HepG2 (cell line): Measurements from ENCODE around the gene C20orf204. TPM values are rescaled to one million over a fixed set of nuclear protein-coding genes. Genes with fewer than 3 reads are reported as not detected.

Source experiments
- ATAC-seq: fragments of 200-7000 bp; cut with Tn5 transposase; 3 replicates; pipeline ENCODE4 v1.9.1; 2020; ENCODE audit warnings: mild to moderate bottlenecking, moderate library complexity
- BruUV-seq: library from RNA; stranded (reverse); fragments of 400-500 nt; replicated peaks from 2 replicates; lab custom pipeline; 2021; lab: Mats Ljungman, UMichigan
- CTCF ChIA-PET: fragments of 300-600 bp; formaldehyde crosslinking; extraction: SDS; loops from one replicate; lab custom pipeline; 2021; ENCODE audit warnings: low total read pairs, inconsistent platforms, low intra/inter-chr PET ratio; lab: Yijun Ruan, JAX
- POLR2A ChIA-PET: fragments of 350-600 bp; sonication (Branson Sonifier 250); formaldehyde crosslinking; loops from one replicate; lab custom pipeline; 2020; ENCODE audit warnings: antibody characterized with exemption, inconsistent platforms; lab: Yijun Ruan, JAX
- DNase-seq: peaks from one replicate; pipeline ENCODE4 v3.0.0-alpha.2; 2015; ENCODE audit warnings: low spot score
- FAIRE-seq: peaks from 3 replicates; lab custom pipeline; 2011; peaks lifted over from hg19 to GRCh38; lab: Jason Lieb, UNC
- H2AFZ ChIP-seq: one replicate; pipeline ENCODE4 v1.6.1; 2011; ENCODE audit warnings: low read length, inconsistent platforms
- H3K27ac ChIP-seq: fragments of 300-600 bp; 3 replicates; pipeline ENCODE4 v1.8.0; 2011; ENCODE audit warnings: mixed run types, mild to moderate bottlenecking, mixed read lengths, low read length, inconsistent platforms; ENCODE audit not compliant: insufficient read depth; ENCODE audit errors: extremely low read length
- H3K27me3 ChIP-seq, 2 experiments: fragments of 200-600 bp in 1 of 2; 2 replicates in 1 of 2; 3 replicates in 1 of 2; pipeline versions ENCODE4 v1.6.0 to v1.8.0; 2011; ENCODE audit warnings: low read length in 2 of 2, mild to moderate bottlenecking in 2 of 2, moderate library complexity in 2 of 2, inconsistent platforms in 1 of 2; ENCODE audit not compliant: insufficient read depth in 2 of 2, control insufficient read depth in 1 of 2
- H3K36me3 ChIP-seq, 2 experiments: fragments of 200-600 bp in 1 of 2; replicated peaks in 1 of 2; 2 replicates in 1 of 2; 3 replicates in 1 of 2; pipeline versions ENCODE4 v1.5.1 to v1.8.0; 2011; ENCODE audit warnings: low read length in 2 of 2, inconsistent platforms in 1 of 2; ENCODE audit not compliant: insufficient read depth in 2 of 2, control insufficient read depth in 1 of 2
- H3K4me1 ChIP-seq: 2 replicates; pipeline ENCODE4 v1.5.1; 2012; ENCODE audit warnings: low read length, inconsistent platforms; ENCODE audit not compliant: insufficient read depth
- H3K4me2 ChIP-seq: 2 replicates; pipeline ENCODE4 v1.6.0; 2011; ENCODE audit warnings: low read depth, low read length, inconsistent platforms
- H3K4me3 ChIP-seq, 3 experiments: fragments of 200-600 bp in 1 of 3; sonication (generic), shearing (Covaris generic) in 1 of 3; replicated peaks in 1 of 3; 2 replicates each; pipeline ENCODE4 v1.5.1; 2011 to 2016; ENCODE audit warnings: low read length in 3 of 3, inconsistent platforms in 2 of 3, low read depth in 2 of 3, mild to moderate bottlenecking in 2 of 3, control low read depth in 1 of 3, mixed read lengths in 1 of 3; ENCODE audit not compliant: insufficient read depth in 1 of 3
- H3K79me2 ChIP-seq: one replicate; pipeline ENCODE4 v1.6.1; 2011; ENCODE audit warnings: low read length, inconsistent platforms; ENCODE audit not compliant: insufficient read depth
- H3K9ac ChIP-seq: 2 replicates; pipeline ENCODE4 v1.6.0; 2011; ENCODE audit warnings: mild to moderate bottlenecking, low read depth, low read length, inconsistent platforms; ENCODE audit not compliant: insufficient read depth
- H3K9me3 ChIP-seq: 2 replicates; pipeline ENCODE4 v1.5.1; 2012; ENCODE audit warnings: mild to moderate bottlenecking, low read length
- H4K20me1 ChIP-seq: 2 replicates; pipeline ENCODE4 v1.6.0; 2011; ENCODE audit warnings: inconsistent platforms, mild to moderate bottlenecking, low read length, moderate library complexity; ENCODE audit not compliant: insufficient read depth
- CERS6 ChIP-seq: sonication (generic); formaldehyde crosslinking; IDR thresholded peaks from 2 replicates; pipeline ENCODE4 v1.5.0; 2020; ENCODE audit warnings: missing genetic modification reagents
- ELF1 ChIP-seq: sonication (generic); formaldehyde crosslinking; IDR thresholded peaks from 2 replicates; pipeline ENCODE4 v1.4.0; 2020; ENCODE audit warnings: missing genetic modification reagents
- JUN ChIP-seq: sonication (generic); formaldehyde crosslinking; IDR thresholded peaks from 2 replicates; pipeline ENCODE4 v1.4.0; 2020; ENCODE audit warnings: mild to moderate bottlenecking, missing genetic modification reagents
- PTBP1 ChIP-seq: fragments of 200-400 bp; formaldehyde crosslinking; IDR thresholded peaks from 2 replicates; pipeline ENCODE4 v1.6.1; 2018; ENCODE audit warnings: low read length, low read depth; ENCODE audit not compliant: poor library complexity, severe bottlenecking
- RBM22 ChIP-seq: fragments of 200-400 bp; formaldehyde crosslinking; optimal IDR thresholded peaks from 2 replicates; pipeline ENCODE3; 2017; ENCODE audit warnings: mild to moderate bottlenecking, low read length, moderate library complexity
- SIN3A ChIP-seq: IDR thresholded peaks from 2 replicates; pipeline ENCODE4 v1.6.1; 2011; ENCODE audit warnings: low read depth, mild to moderate bottlenecking, control low read depth, low read length, borderline replicate concordance
- ZNF446 ChIP-seq: sonication (generic); formaldehyde crosslinking; IDR thresholded peaks from 2 replicates; pipeline ENCODE4 v1.5.0; 2020; ENCODE audit warnings: mild to moderate bottlenecking, missing genetic modification reagents
- ZNF569 ChIP-seq: sonication (generic); formaldehyde crosslinking; IDR thresholded peaks from 2 replicates; pipeline ENCODE4 v1.5.0; 2020; ENCODE audit warnings: mild to moderate bottlenecking, missing genetic modification reagents, moderate library complexity, borderline replicate concordance
- ZNF616 ChIP-seq: sonication (generic); formaldehyde crosslinking; IDR thresholded peaks from 2 replicates; pipeline ENCODE4 v1.5.0; 2020; ENCODE audit warnings: low read depth, mild to moderate bottlenecking, missing genetic modification reagents
- ZSCAN12 ChIP-seq: sonication (generic); formaldehyde crosslinking; IDR thresholded peaks from 2 replicates; pipeline ENCODE4 v1.9.0; 2021; ENCODE audit warnings: mild to moderate bottlenecking, missing genetic modification reagents
- WGBS: methylation state at CpG from one replicate; pipeline ENCODE4 v1.1.6; 2017; ENCODE audit warnings: low lambda C conversion rate; 5-methylcytosine and 5-hydroxymethylcytosine counted together
- in situ Hi-C: cut with HindIII; loops from 2 replicates; pipeline ENCODE4 v1.10.0; 2017; ENCODE audit warnings: low pct_unique_long_range_greater_than_20kb; ENCODE audit not compliant: extremely low pct_ligation_motif_present
- intact Hi-C: fragments of 100-400 bp; cut with micrococcal nuclease; formaldehyde crosslinking; loops from one replicate; pipeline ENCODE4 v1.10.0; 2022; ENCODE audit not compliant: unreplicated experiment
- polyA plus RNA-seq, 8 experiments: library from polyadenylated mRNA; depleted of rRNA in 3 of 8; stranded (reverse) in 7 of 8; unstranded in 1 of 8; fragments of >200 nt; fragmentation: Illumina TruSeq in 4 of 8; extraction: Trizol in 4 of 8; gene quantifications; 2 replicates each; pipeline versions ENCODE4 v1.2.1 to v1.2.3, GENCODE V29; 2011 to 2016; ENCODE audit warnings: low read depth in 4 of 8, missing spikeins in 1 of 8, mixed read lengths in 1 of 8; ENCODE audit not compliant: insufficient read depth in 1 of 8
- total RNA-seq, 5 experiments: library from RNA; depleted of rRNA; stranded (reverse); fragments of >200 nt; fragmentation: Illumina TruSeq; extraction: Trizol; gene quantifications; 2 replicates each; pipeline ENCODE4 v1.2.3, GENCODE V29; 2016; ENCODE audit warnings: low read depth in 1 of 5
- TF ChIP-seq, protein P1 (sequence below): sonication (generic); formaldehyde crosslinking; IDR thresholded peaks from 2 replicates; pipeline ENCODE4 v1.8.1; 2023; ENCODE audit warnings: missing genetic modification reagents, mild to moderate bottlenecking, borderline replicate concordance

The C20orf204 gene
- total and polyA plus RNA-seq, 2 of the 13 experiments (the other 11 are each of a cell fraction or from before 2014, with no cell fraction given), result 22.1 to 80.0 TPM

- FAIRE-seq (no peak), ATAC-seq (no peak), DNase-seq (no peak)
- no peak overlapping the region for H3K4me3 ChIP-seq
- H3K36me3 ChIP-seq, result peaks cover 53 to 84% of the 10 kb centered on the region in 2 experiments
- ChIA-PET POLR2A (no interaction called here), CTCF (no interaction called here)
- H3K27me3 ChIP-seq, result no peaks in the 10 kb centered on the region
- H2AFZ ChIP-seq, result no peak overlapping the region
- no peaks in the 10 kb centered on the region for H4K20me1 ChIP-seq
- no peak overlapping the region for H3K27ac ChIP-seq
- in situ Hi-C loops (no loop called here), intact Hi-C loops (no loop called here)
- no TSS peak for BruUV-seq
- TF ChIP-seq JUN (CRISPR knock-in tag) (no peak), ZNF446 (CRISPR knock-in tag) (no peak), ELF1 (CRISPR knock-in tag) (no peak), SIN3A (0 out of 2 replicates have a peak, but pooled peaks have one; percentile 40), ZNF616 (CRISPR knock-in tag) (no peak), ZNF569 (CRISPR knock-in tag) (no peak), PTBP1 (no peak), CERS6 (CRISPR knock-in tag) (no peak), RBM22 (peak; percentile 9), ZSCAN12 (CRISPR knock-in tag) (no peak)
- TF ChIP-seq, protein P1, sequence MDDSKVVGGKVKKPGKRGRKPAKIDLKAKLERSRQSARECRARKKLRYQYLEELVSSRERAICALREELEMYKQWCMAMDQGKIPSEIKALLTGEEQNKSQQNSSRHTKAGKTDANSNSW (CRISPR knock-in tag), result no peak
- H3K9ac ChIP-seq, result no peak overlapping the region
- no peak overlapping the region for H3K4me2 ChIP-seq
- WGBS, result 98% methylated on average over 8 of the region's 8 CpGs
- H3K9me3 ChIP-seq, result no peaks in the 10 kb centered on the region
- peaks cover 11% of the 10 kb centered on the region for H3K79me2 ChIP-seq
- no peaks in the 10 kb centered on the region for H3K4me1 ChIP-seq
These were observed 25.2 kb upstream of the C20orf204 start for GRCh38 chr20:64010711-64011237.
